Naive thymus-derived CD4-positive, alpha-beta T cell (primary cell): ENCODE measurements around the gene SLC39A3. TPM values are rescaled to one million over a fixed set of nuclear protein-coding genes. Genes with fewer than 3 reads are reported as not detected.

ENCODE experiments used
- ATAC-seq: fragments of 150-1000 bp; cut with Tn5 transposase; 2 replicates; pipeline ENCODE4 v1.10.0; 2021; ENCODE audit warnings: mild to moderate bottlenecking, moderate library complexity
- CTCF ChIA-PET: fragments of 350-600 bp; sonication (Branson Sonifier 250); formaldehyde crosslinking; loops from one replicate; lab custom pipeline; 2021; ENCODE audit warnings: antibody characterized with exemption; lab: Charles Lee
- POLR2A ChIA-PET: fragments of 350-600 bp; sonication (Branson Sonifier 250); formaldehyde crosslinking; loops from one replicate; lab custom pipeline; 2021; ENCODE audit warnings: antibody characterized with exemption, inconsistent platforms; lab: Charles Lee
- DNase-seq, 9 donors: peaks; one replicate each; pipeline versions ENCODE4 v3.0.0 to v3.0.0-alpha.2; 2020 to 2022; ENCODE audit warnings: mixed read lengths in 1 of 9
- H3K27ac ChIP-seq: one replicate; pipeline ENCODE4 v1.7.0; 2013; ENCODE audit warnings: mild to moderate bottlenecking, low read depth, low read length, moderate library complexity
- H3K27me3 ChIP-seq, 2 donors: one replicate each; pipeline ENCODE4 v1.7.0; 2013; ENCODE audit warnings: low read length in 2 of 2, mild to moderate bottlenecking in 2 of 2, moderate library complexity in 2 of 2; ENCODE audit not compliant: control insufficient read depth in 2 of 2, insufficient read depth in 2 of 2
- H3K36me3 ChIP-seq, 3 experiments: 1 replicate in 2 of 3; 2 replicates in 1 of 3; pipeline ENCODE4 v1.7.0; 2013; ENCODE audit warnings: low read length in 3 of 3, mild to moderate bottlenecking in 3 of 3, moderate library complexity in 1 of 3; ENCODE audit not compliant: insufficient read depth in 3 of 3, control insufficient read depth in 2 of 3
- H3K4me1 ChIP-seq, 2 donors: one replicate each; pipeline ENCODE4 v1.7.0; 2013; ENCODE audit warnings: low read length in 2 of 2, mild to moderate bottlenecking in 2 of 2, moderate library complexity in 1 of 2; ENCODE audit not compliant: control insufficient read depth in 2 of 2, insufficient read depth in 2 of 2
- H3K4me3 ChIP-seq: 2 replicates; pipeline ENCODE4 v1.7.0; 2013; ENCODE audit warnings: mild to moderate bottlenecking, low read length
- H3K9me3 ChIP-seq, 3 experiments: 1 replicate in 2 of 3; 2 replicates in 1 of 3; pipeline ENCODE4 v1.7.0; 2013; ENCODE audit warnings: low read length in 3 of 3; ENCODE audit not compliant: control insufficient read depth in 2 of 3
- H3K27ac Mint-ChIP-seq, 9 donors: one replicate each; pipeline ENCODE4 v1.8.0; 2020 to 2022; ENCODE audit warnings: mixed read lengths in 9 of 9, mild to moderate bottlenecking in 8 of 9, moderate library complexity in 5 of 9, inconsistent platforms in 2 of 9
- H3K27me3 Mint-ChIP-seq, 5 donors: one replicate each; pipeline ENCODE4 v1.8.0; 2021 to 2022; ENCODE audit warnings: mixed read lengths in 5 of 5, mild to moderate bottlenecking in 1 of 5
- H3K36me3 Mint-ChIP-seq, 5 donors: one replicate each; pipeline ENCODE4 v1.8.0; 2020 to 2022; ENCODE audit warnings: mixed read lengths in 5 of 5, mild to moderate bottlenecking in 3 of 5, inconsistent platforms in 1 of 5
- H3K4me1 Mint-ChIP-seq, 7 donors: one replicate each; pipeline ENCODE4 v1.8.0; 2020 to 2022; ENCODE audit warnings: mixed read lengths in 7 of 7, mild to moderate bottlenecking in 3 of 7, inconsistent platforms in 1 of 7
- H3K4me3 Mint-ChIP-seq, 10 donors: one replicate each; pipeline ENCODE4 v1.8.0; 2020 to 2022; ENCODE audit warnings: mild to moderate bottlenecking in 10 of 10, mixed read lengths in 10 of 10, moderate library complexity in 6 of 10, inconsistent platforms in 2 of 10
- H3K9me3 Mint-ChIP-seq, 11 donors: one replicate each; pipeline ENCODE4 v1.8.0; 2020 to 2022; ENCODE audit warnings: mixed read lengths in 11 of 11, mild to moderate bottlenecking in 4 of 11, inconsistent platforms in 1 of 11, moderate library complexity in 1 of 11
- intact Hi-C, 2 donors: fragments of 100-400 bp; cut with micrococcal nuclease; formaldehyde crosslinking; loops; one replicate each; pipeline ENCODE4 v1.15.1; 2023
- polyA plus RNA-seq, 2 donors: library from polyadenylated mRNA; unstranded; fragments of 300-500 nt; fragmentation: Illumina TruSeq; gene quantifications; one replicate each; pipeline ENCODE4 v1.2.3, GENCODE V29; 2021
- total RNA-seq, 6 experiments: library from RNA in 5 of 6; stranded (reverse) in 5 of 6; gene quantifications; 1 replicate in 5 of 6; 2 replicates in 1 of 6; pipeline ENCODE4 v1.2.3 and lab custom pipeline; 2021 to 2026

The SLC39A3 gene
- total and polyA plus RNA-seq, 7 experiments from 2014 or later: 10.1 to 42.1 (median 20.0) TPM

DNA sequence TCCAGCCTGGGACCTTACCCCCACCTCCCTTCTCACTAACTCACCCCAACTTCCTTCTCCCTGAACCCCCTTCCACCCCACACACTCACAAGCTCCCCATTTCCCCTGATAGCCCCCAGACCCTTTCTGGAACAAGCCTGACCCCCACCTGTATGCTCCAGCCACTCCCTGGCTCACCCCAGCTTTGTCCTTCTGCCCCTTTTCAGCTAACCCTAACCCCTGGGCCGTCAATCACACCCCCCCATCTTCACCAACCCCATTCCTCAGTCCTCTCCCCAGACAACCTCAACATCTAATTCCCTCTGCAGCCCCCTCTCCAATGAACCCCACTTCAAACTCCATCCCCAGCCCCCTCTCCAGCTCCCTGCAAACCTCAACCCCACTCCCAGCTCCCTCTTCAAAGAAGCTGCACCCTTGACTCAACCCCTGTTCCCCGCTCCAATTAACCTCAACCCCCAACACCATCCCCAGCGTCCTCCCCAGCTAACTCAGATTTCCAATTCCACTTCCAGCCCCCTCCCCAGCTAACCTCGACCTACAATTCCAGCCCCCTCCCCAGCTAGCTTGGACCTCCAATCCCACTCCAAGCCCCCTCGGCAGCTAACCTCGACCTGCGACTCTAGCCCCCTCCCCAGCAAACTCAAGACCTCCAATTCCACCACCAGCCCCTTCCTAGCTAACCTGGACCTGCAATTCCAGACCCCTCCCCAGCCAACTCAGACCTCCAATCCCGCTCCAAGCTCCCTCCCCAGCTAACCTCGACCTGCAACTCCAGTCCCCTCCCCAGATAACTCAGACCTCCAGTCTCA is 38.3 kb downstream of the SLC39A3 start:
- peak overlapping the region; percentile 67 for H3K27ac ChIP-seq
- peaks cover 0 to 12% (median 0%) of the 10 kb centered on the region in 5 donors for H3K27me3 Mint-ChIP-seq

DNA sequence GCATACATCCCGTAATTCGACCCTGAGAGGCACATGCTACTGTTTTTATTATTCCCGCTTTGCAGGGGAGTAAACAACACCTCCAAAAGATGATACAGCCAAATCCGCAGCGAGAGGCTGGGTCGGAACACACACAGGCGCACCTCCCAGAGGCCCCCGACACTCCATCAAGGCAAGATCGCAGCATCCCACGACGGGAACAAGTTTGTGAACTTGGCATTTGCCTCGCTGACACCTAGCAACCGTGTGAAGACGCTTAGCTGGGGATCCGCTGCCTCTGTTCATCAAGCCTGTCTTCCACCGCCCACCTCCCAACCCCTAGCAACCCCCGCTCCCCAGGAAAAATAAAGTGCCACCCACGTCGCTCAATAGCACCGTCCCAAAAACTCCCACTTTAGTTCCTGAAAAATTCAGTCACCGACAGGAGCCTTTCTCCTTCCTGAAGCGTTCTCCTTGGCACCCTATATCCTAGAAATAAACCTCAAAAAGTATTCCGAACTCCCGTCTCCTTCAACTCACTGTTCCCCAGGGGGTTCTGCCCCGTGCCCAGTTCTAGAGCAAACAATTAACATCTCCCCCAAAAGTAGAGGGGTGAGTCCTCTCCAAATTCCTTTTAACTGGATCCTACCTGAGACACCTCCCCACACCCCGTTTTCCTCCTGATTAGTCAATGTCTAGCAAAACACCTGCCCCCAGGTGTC is 39.0 kb downstream of the SLC39A3 start:
- H3K27me3 Mint-ChIP-seq: peaks cover 0 to 12% (median 0%) of the 10 kb centered on the region in 5 donors
- Histone ChIP-seq H3K27me3 (no peaks in the 10 kb centered on the region), H3K9me3 (no peaks in the 10 kb centered on the region), H3K27ac (no peak overlapping the region), H3K36me3 (no peaks in the 10 kb centered on the region), H3K4me3 (no peak overlapping the region), H3K4me1 (peaks cover 0 to 16% of the 10 kb centered on the region in 2 donors)
- no peaks in the 10 kb centered on the region for H3K36me3 Mint-ChIP-seq
- H3K4me1 Mint-ChIP-seq: peaks cover 6 to 44% (median 39%) of the 10 kb centered on the region in 7 donors
- intact Hi-C loops: no loop called here
- POLR2A ChIA-PET: interaction anchor here (1.2 to 2.1 kb wide), 4 partner anchors 10 to 250 kb away, joined by 5 to 11 read pairs (median 6); partner anchors contain the start of gene GADD45B
- peaks cover 0 to 4% (median 0%) of the 10 kb centered on the region in 11 donors for H3K9me3 Mint-ChIP-seq
- peak overlapping the region in 9 of 10 donors; percentile 15 to 87 (median 70) for H3K4me3 Mint-ChIP-seq
- ATAC-seq: no peak
- CTCF ChIA-PET: interaction anchor here (0.5 kb wide), 1 partner anchor 47 kb away, joined by 4 read pairs; no protein-coding TSS in a partner anchor
- H3K27ac Mint-ChIP-seq: peak overlapping the region in 8 of 9 donors; percentile 3 to 70 (median 51)
- no peak for DNase-seq

More for the DNA sequence above, 38.3 kb downstream of the SLC39A3 start:
- H3K4me3 ChIP-seq: peak overlapping the region; percentile 39
- H3K9me3 ChIP-seq: no peaks in the 10 kb centered on the region
- no peaks in the 10 kb centered on the region for H3K36me3 Mint-ChIP-seq
- H3K9me3 Mint-ChIP-seq: peaks cover 0 to 4% (median 0%) of the 10 kb centered on the region in 11 donors
- peak overlapping the region; percentile 57 to 87 (median 75) for H3K4me3 Mint-ChIP-seq
- no peak for DNase-seq
- ChIA-PET POLR2A (interaction anchor here (0.6 to 2.1 kb wide), 6 partner anchors 9 to 249 kb away, joined by 3 to 11 read pairs (median 5); partner anchors contain the start of gene GADD45B), CTCF (interaction anchor here (0.5 to 0.6 kb wide), 5 partner anchors 47 to 438 kb away, joined by 3 to 7 read pairs (median 4); no protein-coding TSS in a partner anchor)
- H3K4me1 Mint-ChIP-seq: peaks cover 6 to 44% (median 39%) of the 10 kb centered on the region in 7 donors
- H3K4me1 ChIP-seq: peaks cover 0 to 16% of the 10 kb centered on the region in 2 donors
- no peak for ATAC-seq
- H3K27me3 ChIP-seq: no peaks in the 10 kb centered on the region
- H3K27ac Mint-ChIP-seq: peak overlapping the region in 7 of 9 donors; percentile 41 to 88 (median 62)
- intact Hi-C loops: loop anchor here in 1 of 2 donors (1.0 kb wide), 3 partner anchors 39 to 274 kb away; partner anchors contain the start of genes SLC39A3, THOP1 and TIMM13
- H3K36me3 ChIP-seq: no peaks in the 10 kb centered on the region

DNA sequence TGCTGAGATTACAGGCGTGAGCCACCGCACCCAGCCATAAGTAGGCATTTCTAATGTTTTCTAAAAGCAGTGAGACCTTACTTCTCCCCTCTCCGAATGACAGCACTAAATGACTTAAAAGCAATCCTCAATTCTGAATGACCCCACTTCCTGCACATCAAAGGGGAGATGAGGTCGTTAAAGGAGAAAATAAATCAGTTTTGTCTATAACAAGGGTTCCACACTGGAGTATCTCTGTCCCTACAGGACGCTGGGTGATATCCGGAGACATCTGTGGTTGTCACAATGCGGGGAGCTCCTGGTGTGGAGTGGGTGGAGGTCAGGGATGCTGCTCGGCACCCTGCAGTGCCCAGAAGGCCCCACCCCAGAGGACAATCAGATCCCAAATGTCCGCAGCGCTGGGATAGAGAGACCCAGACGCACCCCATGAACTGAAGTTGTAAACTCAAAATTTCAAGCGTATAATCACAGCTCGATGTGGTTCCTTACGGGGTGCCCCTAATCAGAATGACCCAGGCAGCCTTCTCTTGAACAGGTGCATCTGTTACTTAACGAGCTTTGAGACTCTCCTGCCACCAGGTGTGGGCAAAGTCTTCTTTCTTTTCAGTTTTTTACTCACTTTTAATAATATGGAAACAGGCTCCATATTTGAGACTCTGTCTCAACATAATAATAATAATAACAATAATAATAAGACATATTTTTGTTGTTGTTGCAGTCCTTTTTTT is 40.2 kb downstream of the SLC39A3 start:
- DNase-seq: no peak
- ChIA-PET CTCF (no interaction called here), POLR2A (interaction anchor here (0.6 kb wide), 1 partner anchor 656 kb away, joined by 3 read pairs; no protein-coding TSS in a partner anchor)
- Mint-ChIP-seq H3K4me1 (peaks cover 6 to 51% (median 45%) of the 10 kb centered on the region in 7 donors), H3K9me3 (peaks cover 0 to 4% (median 0%) of the 10 kb centered on the region in 11 donors), H3K4me3 (peak overlapping the region in 7 of 10 donors; percentile 13 to 74 (median 40)), H3K27ac (peak overlapping the region in 7 of 9 donors; percentile 37 to 90 (median 69)), H3K36me3 (no peaks in the 10 kb centered on the region), H3K27me3 (peaks cover 0 to 12% (median 0%) of the 10 kb centered on the region in 5 donors)
- Histone ChIP-seq H3K9me3 (no peaks in the 10 kb centered on the region), H3K4me3 (no peak overlapping the region), H3K4me1 (peaks cover 0 to 16% of the 10 kb centered on the region in 2 donors), H3K36me3 (no peaks in the 10 kb centered on the region), H3K27ac (no peak overlapping the region), H3K27me3 (no peaks in the 10 kb centered on the region)
- ATAC-seq: no peak
- intact Hi-C loops: no loop called here

DNA sequence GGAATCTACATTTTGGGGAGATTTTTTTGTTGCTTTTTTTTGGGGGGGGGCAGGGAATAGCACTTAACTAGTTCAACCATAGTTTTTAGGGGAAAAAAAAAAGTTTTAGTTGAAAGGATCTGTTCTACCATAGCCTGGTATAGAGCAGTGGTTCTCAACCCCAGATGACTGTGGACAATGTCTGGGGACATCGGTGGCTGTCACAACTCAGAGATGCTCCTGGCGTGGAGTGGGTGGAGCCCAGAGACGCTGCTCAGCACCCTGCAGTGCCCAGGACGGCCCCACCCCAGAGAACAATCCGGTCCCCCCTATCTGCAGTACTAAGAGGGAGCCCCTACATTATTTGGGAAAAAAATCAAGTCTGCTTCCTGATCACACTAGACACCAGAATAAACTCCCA is 45.6 kb downstream of the SLC39A3 start:
- Histone ChIP-seq H3K4me1 (peaks cover 0 to under 1% of the 10 kb centered on the region in 2 donors), H3K27me3 (no peaks in the 10 kb centered on the region), H3K27ac (no peak overlapping the region), H3K9me3 (no peaks in the 10 kb centered on the region), H3K4me3 (no peak overlapping the region), H3K36me3 (no peaks in the 10 kb centered on the region)
- no peak for ATAC-seq
- no peaks in the 10 kb centered on the region for H3K9me3 Mint-ChIP-seq
- DNase-seq: no peak
- no peak overlapping the region for H3K4me3 Mint-ChIP-seq
- H3K36me3 Mint-ChIP-seq: peaks cover 0 to 6% (median 0%) of the 10 kb centered on the region in 5 donors
- intact Hi-C loops: no loop called here
- H3K27me3 Mint-ChIP-seq: no peaks in the 10 kb centered on the region
- peaks cover 0 to 20% (median 15%) of the 10 kb centered on the region in 7 donors for H3K4me1 Mint-ChIP-seq
- CTCF ChIA-PET: no interaction called here
- POLR2A ChIA-PET: no interaction called here
- peak overlapping the region in 1 of 9 donors; percentile 25 for H3K27ac Mint-ChIP-seq

DNA sequence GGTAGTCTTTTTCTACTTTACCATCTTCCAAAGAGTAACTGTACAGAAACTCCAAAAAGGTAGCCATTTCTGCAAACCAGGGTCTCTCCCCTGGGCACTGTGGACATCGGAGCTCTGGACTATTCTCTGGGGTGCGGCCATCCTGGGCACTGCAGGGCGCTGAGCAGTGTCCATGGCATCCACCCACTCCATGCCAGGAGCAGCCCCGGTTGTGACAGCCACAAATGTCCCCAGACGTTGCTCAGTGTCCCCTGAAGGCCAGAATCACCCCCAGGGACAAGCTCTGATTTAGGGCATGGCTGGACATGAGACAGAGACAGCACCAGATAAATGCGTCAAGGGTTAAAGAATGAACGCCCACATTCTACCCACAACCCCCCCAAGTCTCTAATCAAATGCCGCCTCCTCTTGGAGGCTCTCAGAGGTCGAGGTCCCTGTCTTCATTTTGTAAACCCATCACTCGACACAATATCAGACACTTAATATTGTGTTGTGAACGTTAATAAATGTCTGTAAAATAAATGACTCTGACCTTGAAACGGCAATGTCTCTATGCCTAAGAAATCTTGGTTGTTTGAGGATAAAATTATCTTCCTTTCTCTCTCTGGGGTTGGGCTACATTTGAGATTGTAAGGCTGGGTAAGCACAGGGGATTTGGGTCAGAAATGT is 46.2 kb downstream of the SLC39A3 start:
- ChIA-PET POLR2A (no interaction called here), CTCF (interaction anchor here (0.6 kb wide), 1 partner anchor 302 kb away, joined by 3 read pairs; no protein-coding TSS in a partner anchor)
- H3K36me3 Mint-ChIP-seq: peaks cover 0 to 6% (median 0%) of the 10 kb centered on the region in 5 donors
- Histone ChIP-seq H3K9me3 (no peaks in the 10 kb centered on the region), H3K36me3 (no peaks in the 10 kb centered on the region), H3K27ac (no peak overlapping the region), H3K27me3 (no peaks in the 10 kb centered on the region), H3K4me3 (no peak overlapping the region), H3K4me1 (no peaks in the 10 kb centered on the region)
- no peak overlapping the region for H3K4me3 Mint-ChIP-seq
- intact Hi-C loops: no loop called here
- no peak overlapping the region for H3K27ac Mint-ChIP-seq
- peaks cover 0 to 15% (median 10%) of the 10 kb centered on the region in 7 donors for H3K4me1 Mint-ChIP-seq
- ATAC-seq: no peak
- no peak for DNase-seq
- H3K9me3 Mint-ChIP-seq: no peaks in the 10 kb centered on the region
- H3K27me3 Mint-ChIP-seq: no peaks in the 10 kb centered on the region
